ENCODE measurements around the gene TPM2.

The TPM2 gene

GRCh38 chr9:35727676-35728040 lies 37.9 kb upstream of the TPM2 start:
- TF ChIP-seq CTCF (conservative IDR thresholded peaks at IDR 0.05; ENCODE audit: low read length): no peak
- peak overlapping the region; percentile 97 for H3K4me3 ChIP-seq (ENCODE audit: low read length)
- DNase-seq (ENCODE audit: low read depth): no peak

- peak; percentile 44 for TF ChIP-seq CTCF (conservative IDR thresholded peaks at IDR 0.05; ENCODE audit: low read length)
- H3K4me3 ChIP-seq (ENCODE audit: low read length): peak overlapping the region; percentile 97
- peak; percentile 68 for DNase-seq (ENCODE audit: low read depth)
These were observed 37.2 kb upstream of the TPM2 start for GRCh38 chr9:35726931-35727330.

GRCh38 chr9:35725362-35725761 lies 35.6 kb upstream of the TPM2 start:
- no peak for TF ChIP-seq CTCF (conservative IDR thresholded peaks at IDR 0.05; ENCODE audit: low read length)
- no peak for DNase-seq (ENCODE audit: low read depth)
- no peak overlapping the region for H3K4me3 ChIP-seq (ENCODE audit: low read length)

GRCh38 chr9:35723908-35724307 lies 34.2 kb upstream of the TPM2 start:
- no peak for TF ChIP-seq CTCF (conservative IDR thresholded peaks at IDR 0.05; ENCODE audit: low read length)
- no peak for DNase-seq (ENCODE audit: low read depth)
- no peak overlapping the region for H3K4me3 ChIP-seq (ENCODE audit: low read length)

GRCh38 chr9:35723426-35723825 lies 33.7 kb upstream of the TPM2 start:
- TF ChIP-seq CTCF (conservative IDR thresholded peaks at IDR 0.05; ENCODE audit: low read length): no peak
- H3K4me3 ChIP-seq (ENCODE audit: low read length): no peak overlapping the region
- DNase-seq (ENCODE audit: low read depth): no peak

GRCh38 chr9:35719546-35719945 lies 29.8 kb upstream of the TPM2 start:
- no peak overlapping the region for H3K4me3 ChIP-seq (ENCODE audit: low read length)
- no peak for TF ChIP-seq CTCF (conservative IDR thresholded peaks at IDR 0.05; ENCODE audit: low read length)
- DNase-seq (ENCODE audit: low read depth): no peak

GRCh38 chr9:35718721-35719511 lies 29.2 kb upstream of the TPM2 start:
- no peak for TF ChIP-seq CTCF (conservative IDR thresholded peaks at IDR 0.05; ENCODE audit: low read length)
- no peak for DNase-seq (ENCODE audit: low read depth)
- no peak overlapping the region for H3K4me3 ChIP-seq (ENCODE audit: low read length)

Data from AG10803 (cell line).